H9 (cell line): ENCODE data around the gene NACC1. TPM values are rescaled to one million over a fixed set of nuclear protein-coding genes. Genes with fewer than 3 reads are reported as not detected.

Source experiments
- DNase-seq: peaks from one replicate; pipeline ENCODE4 v3.0.0-alpha.2; 2017
- H2AFZ ChIP-seq: one replicate; pipeline ENCODE4 v1.6.1; 2013; ENCODE audit warnings: mild to moderate bottlenecking, low read length, control low read depth, moderate library complexity
- H2AK5ac ChIP-seq: 2 replicates; pipeline ENCODE4 v1.6.1; 2013; ENCODE audit warnings: low read length, control low read depth, mixed read lengths; ENCODE audit not compliant: insufficient read length
- H2BK120ac ChIP-seq: one replicate; pipeline ENCODE4 v1.6.1; 2013; ENCODE audit warnings: low read depth, mild to moderate bottlenecking, low read length, control low read depth, inconsistent platforms; ENCODE audit not compliant: poor library complexity, severe bottlenecking
- H2BK12ac ChIP-seq: 2 replicates; pipeline ENCODE4 v1.6.1; 2013; ENCODE audit warnings: low read length, control low read depth, mixed read lengths, low read depth; ENCODE audit not compliant: insufficient read length
- H2BK15ac ChIP-seq: 2 replicates; pipeline ENCODE4 v1.6.1; 2013; ENCODE audit warnings: low read depth, low read length, control low read depth
- H2BK20ac ChIP-seq: one replicate; pipeline ENCODE4 v1.6.1; 2013; ENCODE audit warnings: low read depth, mild to moderate bottlenecking, low read length, control low read depth, inconsistent platforms; ENCODE audit not compliant: poor library complexity, severe bottlenecking
- H2BK5ac ChIP-seq: 2 replicates; pipeline ENCODE4 v1.6.1; 2013; ENCODE audit warnings: low read length, control low read depth, mixed read lengths; ENCODE audit not compliant: insufficient read length
- H3K14ac ChIP-seq: 2 replicates; pipeline ENCODE4 v1.6.1; 2013; ENCODE audit warnings: low read length, control low read depth; ENCODE audit not compliant: insufficient read depth
- H3K18ac ChIP-seq: 2 replicates; pipeline ENCODE4 v1.6.1; 2013; ENCODE audit warnings: low read depth, mild to moderate bottlenecking, mixed read lengths, low read length, control low read depth; ENCODE audit not compliant: insufficient read length
- H3K23ac ChIP-seq: 2 replicates; pipeline ENCODE4 v1.6.1; 2013; ENCODE audit warnings: low read length, control low read depth, mixed read lengths, low read depth; ENCODE audit not compliant: insufficient read length
- H3K23me2 ChIP-seq: 2 replicates; pipeline ENCODE4 v1.6.1; 2013; ENCODE audit warnings: low read depth, mild to moderate bottlenecking, mixed read lengths, low read length, control low read depth; ENCODE audit not compliant: insufficient read length, poor library complexity, severe bottlenecking
- H3K27ac ChIP-seq: 2 replicates; pipeline ENCODE4 v1.5.1; 2013; ENCODE audit warnings: low read length, control low read depth, mixed read lengths, low read depth; ENCODE audit not compliant: insufficient read length
- H3K27me3 ChIP-seq: 2 replicates; pipeline ENCODE4 v1.6.1; 2013; ENCODE audit warnings: low read length, control low read depth, inconsistent platforms; ENCODE audit not compliant: insufficient read depth
- H3K4ac ChIP-seq: 2 replicates; pipeline ENCODE4 v1.6.1; 2013; ENCODE audit warnings: low read depth, mild to moderate bottlenecking, control low read depth, inconsistent platforms, low read length, moderate library complexity
- H3K4me1 ChIP-seq: 2 replicates; pipeline ENCODE4 v1.6.1; 2013; ENCODE audit warnings: low read length, control low read depth, inconsistent platforms; ENCODE audit not compliant: insufficient read depth
- H3K4me2 ChIP-seq: 2 replicates; pipeline ENCODE4 v1.6.1; 2013; ENCODE audit warnings: low read length, control low read depth, mixed read lengths; ENCODE audit not compliant: insufficient read length, insufficient read depth
- H3K56ac ChIP-seq: 2 replicates; pipeline ENCODE4 v1.6.1; 2013; ENCODE audit warnings: low read depth, mild to moderate bottlenecking, mixed read lengths, low read length, control low read depth; ENCODE audit not compliant: insufficient read length
- H3K79me1 ChIP-seq: 2 replicates; pipeline ENCODE4 v1.6.1; 2013; ENCODE audit warnings: low read depth, mild to moderate bottlenecking, moderate library complexity, low read length, control low read depth, inconsistent platforms; ENCODE audit not compliant: insufficient read depth, poor library complexity, severe bottlenecking
- H3K79me2 ChIP-seq: 2 replicates; pipeline ENCODE4 v1.6.1; 2013; ENCODE audit warnings: low read length, control low read depth, inconsistent platforms; ENCODE audit not compliant: insufficient read depth
- H3K9ac ChIP-seq: 2 replicates; pipeline ENCODE4 v1.6.1; 2013; ENCODE audit warnings: low read length, control low read depth, mixed read lengths; ENCODE audit not compliant: insufficient read length; ENCODE audit errors: extremely low read depth
- H3K9me3 ChIP-seq: one replicate; pipeline ENCODE4 v1.6.1; 2013; ENCODE audit warnings: low read depth, low read length, inconsistent platforms; ENCODE audit not compliant: control insufficient read depth
- H3T11ph ChIP-seq: one replicate; pipeline ENCODE4 v1.6.1; 2013; ENCODE audit warnings: mild to moderate bottlenecking, low read length, control low read depth, inconsistent platforms
- H4K20me1 ChIP-seq: one replicate; pipeline ENCODE4 v1.6.1; 2013; ENCODE audit not compliant: control insufficient read depth, insufficient read length, insufficient read depth
- H4K5ac ChIP-seq: 2 replicates; pipeline ENCODE4 v1.6.1; 2013; ENCODE audit warnings: low read depth, mild to moderate bottlenecking, mixed read lengths, low read length, control low read depth; ENCODE audit not compliant: insufficient read length
- H4K8ac ChIP-seq: replicated peaks from 2 replicates; pipeline ENCODE4 v1.6.1; 2013; ENCODE audit warnings: low read length, control low read depth, mixed read lengths, low read depth; ENCODE audit not compliant: insufficient read length
- H4K91ac ChIP-seq: 2 replicates; pipeline ENCODE4 v1.6.1; 2013; ENCODE audit warnings: low read depth, mild to moderate bottlenecking, moderate library complexity, mixed read lengths, low read length, control low read depth; ENCODE audit not compliant: insufficient read length
- H3K27ac Mint-ChIP-seq, 3 experiments: 2 replicates in 2 of 3; 3 replicates in 1 of 3; pipeline ENCODE4 v1.8.0; 2020 to 2021; ENCODE audit warnings: mixed read lengths in 3 of 3, mild to moderate bottlenecking in 1 of 3, moderate library complexity in 1 of 3
- H3K27me3 Mint-ChIP-seq: 2 replicates; pipeline ENCODE4 v1.8.0; 2021; ENCODE audit warnings: low read depth, mild to moderate bottlenecking, moderate library complexity, mixed read lengths
- H3K36me3 Mint-ChIP-seq, 3 experiments: 2 replicates in 2 of 3; 3 replicates in 1 of 3; pipeline ENCODE4 v1.8.0; 2020 to 2021; ENCODE audit warnings: low read depth in 3 of 3, mixed read lengths in 3 of 3; ENCODE audit not compliant: insufficient read depth in 1 of 3
- H3K4me1 Mint-ChIP-seq, 2 experiments: 2 replicates each; pipeline ENCODE4 v1.8.0; 2020; ENCODE audit warnings: mixed read lengths in 2 of 2
- H3K4me3 Mint-ChIP-seq, 2 experiments: 2 replicates in 1 of 2; 3 replicates in 1 of 2; pipeline ENCODE4 v1.8.0; 2020 to 2021; ENCODE audit warnings: mild to moderate bottlenecking in 2 of 2, mixed read lengths in 2 of 2, moderate library complexity in 1 of 2
- H3K9me3 Mint-ChIP-seq, 2 experiments: 2 replicates in 1 of 2; 3 replicates in 1 of 2; pipeline ENCODE4 v1.8.0; 2020; ENCODE audit warnings: mild to moderate bottlenecking in 2 of 2, mixed read lengths in 2 of 2, moderate library complexity in 1 of 2
- WGBS: extraction: QIAGEN DNeasy Blood & Tissue Kit; methylation state at CpG from one replicate; pipeline ENCODE4 v1.1.7; 2013; ENCODE audit warnings: missing lambda C conversion rate, low lambda C conversion rate, mixed read lengths; ENCODE audit not compliant: insufficient read length; ENCODE audit errors: extremely low coverage; 5-methylcytosine and 5-hydroxymethylcytosine counted together
- total RNA-seq: library from RNA; stranded (reverse); gene quantifications from 2 replicates; pipeline ENCODE4 v1.2.1, GENCODE V29; 2021
- TF ChIP-seq, protein P1 (sequence below): fragments of 200-600 bp; sonication (generic); conservative IDR thresholded peaks from 3 replicates; pipeline ENCODE4 v1.8.0; 2021; ENCODE audit warnings: antibody characterized with exemption, mild to moderate bottlenecking

Gene NACC1
- total RNA-seq, 1 experiment from 2014 or later: 198 TPM

- no peak overlapping the region for H2AFZ ChIP-seq
- H3K14ac ChIP-seq: no peak overlapping the region
- no peak for DNase-seq
- no peak overlapping the region for H3K4ac ChIP-seq
- no peak overlapping the region for H3T11ph ChIP-seq
- H2BK20ac ChIP-seq: no peak overlapping the region
- H4K5ac ChIP-seq: no peak overlapping the region
- H3K4me3 Mint-ChIP-seq: no peak overlapping the region
- no peaks in the 10 kb centered on the region for H3K36me3 Mint-ChIP-seq
- H3K23ac ChIP-seq: no peak overlapping the region
- peaks cover 15% of the 10 kb centered on the region for H3K23me2 ChIP-seq
- H2BK12ac ChIP-seq: no peak overlapping the region
- no peak overlapping the region for H4K8ac ChIP-seq
- no peak overlapping the region for H3K9ac ChIP-seq
- peaks cover 7% of the 10 kb centered on the region; the same call in 1 of the 2 replicates for H3K4me1 ChIP-seq
- H4K91ac ChIP-seq: no peak overlapping the region
- H2BK15ac ChIP-seq: no peak overlapping the region
- H2BK120ac ChIP-seq: no peak overlapping the region
- no peak overlapping the region for H3K4me2 ChIP-seq
- TF ChIP-seq, protein P1, sequence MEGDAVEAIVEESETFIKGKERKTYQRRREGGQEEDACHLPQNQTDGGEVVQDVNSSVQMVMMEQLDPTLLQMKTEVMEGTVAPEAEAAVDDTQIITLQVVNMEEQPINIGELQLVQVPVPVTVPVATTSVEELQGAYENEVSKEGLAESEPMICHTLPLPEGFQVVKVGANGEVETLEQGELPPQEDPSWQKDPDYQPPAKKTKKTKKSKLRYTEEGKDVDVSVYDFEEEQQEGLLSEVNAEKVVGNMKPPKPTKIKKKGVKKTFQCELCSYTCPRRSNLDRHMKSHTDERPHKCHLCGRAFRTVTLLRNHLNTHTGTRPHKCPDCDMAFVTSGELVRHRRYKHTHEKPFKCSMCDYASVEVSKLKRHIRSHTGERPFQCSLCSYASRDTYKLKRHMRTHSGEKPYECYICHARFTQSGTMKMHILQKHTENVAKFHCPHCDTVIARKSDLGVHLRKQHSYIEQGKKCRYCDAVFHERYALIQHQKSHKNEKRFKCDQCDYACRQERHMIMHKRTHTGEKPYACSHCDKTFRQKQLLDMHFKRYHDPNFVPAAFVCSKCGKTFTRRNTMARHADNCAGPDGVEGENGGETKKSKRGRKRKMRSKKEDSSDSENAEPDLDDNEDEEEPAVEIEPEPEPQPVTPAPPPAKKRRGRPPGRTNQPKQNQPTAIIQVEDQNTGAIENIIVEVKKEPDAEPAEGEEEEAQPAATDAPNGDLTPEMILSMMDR: no peak
- H3K27me3 ChIP-seq: no peaks in the 10 kb centered on the region
- H3K27me3 Mint-ChIP-seq: peaks cover 2% of the 10 kb centered on the region
- H3K27ac Mint-ChIP-seq: no peak overlapping the region; a peak in 2 of 7 replicates
- H3K56ac ChIP-seq: no peak overlapping the region
- no peaks in the 10 kb centered on the region for H3K9me3 ChIP-seq
- no peaks in the 10 kb centered on the region for H3K79me1 ChIP-seq
- WGBS: no CpG with 5 or more reads among the region's 1 CpG
- H3K9me3 Mint-ChIP-seq: no peaks in the 10 kb centered on the region
- H3K27ac ChIP-seq: no peak overlapping the region
- no peaks in the 10 kb centered on the region for H3K79me2 ChIP-seq
- no peak overlapping the region for H3K18ac ChIP-seq
- H3K4me1 Mint-ChIP-seq: peaks cover 34 to 40% of the 10 kb centered on the region in 2 experiments
- no peak overlapping the region for H2BK5ac ChIP-seq
- no peak overlapping the region for H2AK5ac ChIP-seq
- no peaks in the 10 kb centered on the region for H4K20me1 ChIP-seq
Observed at GRCh38 chr19:13160557-13160956, 42.5 kb downstream of the NACC1 start.
